CD4-positive, alpha-beta T cell treated with Interleukin-6 for 4 hours (primary cell): ENCODE measurements around the gene ATP11B.

Experiments
- DNase-seq: peaks from one replicate; pipeline ENCODE4 v3.0.0-alpha.2; 2020; ENCODE audit warnings: mixed read lengths

ATP11B gene

DNA sequence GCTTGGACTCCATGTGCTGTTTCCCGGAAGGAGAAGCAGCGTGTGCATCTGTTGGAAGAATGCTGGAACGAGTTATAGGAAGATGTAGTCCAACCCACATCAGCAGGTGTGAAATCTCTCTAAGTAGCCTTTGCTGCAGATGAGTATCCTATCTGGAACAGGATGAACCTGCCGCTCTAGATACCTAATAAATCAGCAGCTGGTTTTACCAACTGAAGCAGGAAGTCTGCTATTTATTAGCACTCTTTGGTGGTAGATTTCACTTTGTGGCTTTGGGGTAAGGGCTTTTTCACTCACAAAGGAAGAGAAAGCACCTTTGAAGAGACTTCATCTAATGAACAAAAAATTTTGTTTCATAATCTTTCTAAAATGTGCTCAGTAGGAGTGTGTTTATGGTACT is 120.6 kb downstream of the ATP11B start:
- peak; percentile 5 for DNase-seq

DNA sequence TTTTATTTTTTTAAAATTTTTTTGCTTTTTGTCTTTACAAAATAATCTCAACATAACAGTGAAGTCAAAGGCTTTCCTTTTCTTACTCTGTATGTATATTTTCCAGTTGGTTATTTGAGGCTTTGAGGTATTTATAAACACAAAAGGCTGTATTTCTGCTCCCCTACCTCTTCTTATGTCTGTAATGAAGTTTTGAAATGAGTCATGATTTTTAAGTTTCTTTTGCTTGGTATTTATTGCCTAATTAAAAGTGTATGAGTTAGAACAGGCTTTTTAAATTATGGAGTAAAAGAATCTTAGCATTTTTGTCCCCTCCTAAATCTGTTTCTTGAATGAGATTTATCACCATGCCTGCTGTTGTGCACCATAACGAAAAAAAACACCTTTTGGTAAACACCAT is 121.0 kb downstream of the ATP11B start:
- DNase-seq = no peak

DNA sequence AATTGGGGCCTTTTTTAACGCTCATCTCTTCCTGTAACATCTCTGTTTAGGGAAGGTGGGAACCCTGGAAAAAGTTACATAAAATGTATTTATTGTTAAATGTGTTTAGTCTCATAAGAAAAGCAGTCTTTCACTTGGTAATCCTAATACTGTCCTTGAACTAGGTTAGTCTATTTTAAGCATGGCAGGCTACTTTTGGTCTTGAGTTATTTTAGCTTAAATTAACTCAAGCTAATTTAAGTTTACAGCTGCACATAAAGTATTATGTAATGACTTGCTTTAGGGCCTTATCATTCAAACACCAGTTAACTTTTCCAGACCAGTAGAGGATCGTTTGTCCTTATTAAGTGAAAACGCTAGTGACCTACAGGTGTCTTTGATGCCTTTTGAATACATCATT is 123.8 kb downstream of the ATP11B start:
- no peak for DNase-seq

DNA sequence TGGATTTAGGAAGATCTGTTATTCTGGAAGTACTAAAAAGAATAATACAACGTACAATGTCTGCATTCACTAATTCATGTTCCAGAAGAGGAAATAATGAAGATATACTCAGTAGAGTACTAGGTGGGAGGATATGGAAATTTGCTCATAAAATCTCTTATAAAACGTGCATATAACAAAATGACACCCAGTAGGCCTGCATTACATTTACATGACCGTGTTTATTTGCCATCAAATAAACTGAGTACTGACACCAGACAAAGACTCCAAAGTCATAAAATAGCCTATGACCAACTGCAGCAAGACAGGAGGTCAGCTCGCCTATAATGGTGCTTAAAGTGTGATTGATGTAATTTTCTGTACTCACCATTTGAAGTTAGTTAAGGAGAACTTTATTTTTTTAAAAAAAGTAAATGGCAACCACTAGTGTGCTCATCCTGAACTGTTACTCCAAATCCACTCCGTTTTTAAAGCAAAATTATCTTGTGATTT is 126.6 kb downstream of the ATP11B start:
- DNase-seq = no peak

DNA sequence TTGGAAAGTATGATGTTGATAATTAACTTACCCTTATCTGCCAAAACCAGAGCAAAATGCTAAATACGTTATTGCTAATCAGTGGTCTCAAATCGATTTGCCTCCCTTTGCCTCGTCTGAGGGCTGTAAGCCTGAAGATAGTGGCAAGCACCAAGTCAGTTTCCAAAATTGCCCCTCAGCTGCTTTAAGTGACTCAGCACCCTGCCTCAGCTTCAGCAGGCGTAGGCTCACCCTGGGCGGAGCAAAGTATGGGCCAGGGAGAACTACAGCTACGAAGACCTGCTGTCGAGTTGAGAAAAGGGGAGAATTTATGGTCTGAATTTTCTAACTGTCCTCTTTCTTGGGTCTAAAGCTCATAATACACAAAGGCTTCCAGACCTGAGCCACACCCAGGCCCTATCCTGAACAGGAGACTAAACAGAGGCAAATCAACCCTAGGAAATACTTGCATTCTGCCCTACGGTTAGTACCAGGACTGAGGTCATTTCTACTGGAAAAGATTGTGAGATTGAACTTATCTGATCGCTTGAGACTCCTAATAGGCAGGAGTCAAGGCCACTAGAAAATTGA is 127.3 kb downstream of the ATP11B start:
- no peak for DNase-seq

DNA sequence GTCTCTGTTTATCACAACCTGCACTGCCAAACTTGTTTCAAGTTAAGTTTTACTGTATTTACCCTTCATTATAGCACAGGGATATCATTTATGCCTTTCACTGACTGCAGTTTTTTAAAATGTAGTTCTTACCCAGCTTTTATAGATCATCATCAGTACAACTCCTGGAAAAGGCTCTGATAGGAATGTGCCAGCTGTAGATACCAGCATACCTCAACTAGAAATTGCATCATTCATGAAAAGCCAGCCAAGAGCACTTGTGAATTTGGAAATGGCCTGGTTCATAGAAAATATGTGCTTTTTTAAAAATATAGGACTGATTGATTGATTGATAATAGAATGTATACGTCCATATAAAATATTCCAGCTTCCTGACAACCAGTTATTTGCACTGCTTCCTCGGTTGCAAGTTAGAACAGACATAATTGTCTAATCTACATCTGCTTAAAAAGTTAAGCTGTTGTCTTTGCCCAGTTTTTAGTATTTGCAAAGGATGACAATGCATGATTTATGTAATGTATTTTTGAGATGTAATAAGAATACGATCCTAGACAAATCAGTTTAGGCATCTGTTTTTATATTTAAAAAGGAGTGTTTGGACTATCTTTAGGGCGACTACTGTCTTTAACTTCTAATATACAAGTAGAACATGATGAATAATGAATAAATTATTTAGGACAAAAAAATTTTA is 128.5 kb downstream of the ATP11B start:
- DNase-seq = no peak

DNA sequence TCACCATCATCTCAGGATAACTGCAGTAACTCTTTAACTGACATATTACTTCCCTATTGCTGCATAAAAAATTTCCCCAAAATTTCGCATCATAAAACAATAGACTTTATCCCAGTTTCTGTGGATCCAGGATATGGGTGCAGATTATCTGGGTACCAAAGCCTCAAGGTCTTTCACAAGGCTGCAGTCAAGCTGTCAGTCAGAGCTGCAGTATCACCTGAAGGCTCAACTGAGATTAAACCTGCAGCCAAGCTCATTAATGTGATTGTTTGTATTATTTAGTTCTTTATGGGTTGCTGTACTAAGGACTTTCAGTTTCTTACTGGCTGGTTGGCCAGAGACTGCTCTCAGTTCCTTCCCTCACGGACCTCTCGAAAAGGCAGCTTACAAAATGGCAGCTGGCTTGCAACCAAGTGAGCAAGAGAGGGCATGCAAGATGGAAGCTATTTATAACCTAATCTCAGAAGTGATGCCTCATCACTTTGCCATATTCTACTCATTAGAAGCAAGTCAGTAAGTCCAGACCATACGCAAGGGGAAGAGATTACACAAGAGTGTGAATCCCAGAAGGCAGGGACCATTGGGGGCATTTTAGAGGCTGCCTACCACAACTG is 132.1 kb downstream of the ATP11B start:
- no peak for DNase-seq

DNA sequence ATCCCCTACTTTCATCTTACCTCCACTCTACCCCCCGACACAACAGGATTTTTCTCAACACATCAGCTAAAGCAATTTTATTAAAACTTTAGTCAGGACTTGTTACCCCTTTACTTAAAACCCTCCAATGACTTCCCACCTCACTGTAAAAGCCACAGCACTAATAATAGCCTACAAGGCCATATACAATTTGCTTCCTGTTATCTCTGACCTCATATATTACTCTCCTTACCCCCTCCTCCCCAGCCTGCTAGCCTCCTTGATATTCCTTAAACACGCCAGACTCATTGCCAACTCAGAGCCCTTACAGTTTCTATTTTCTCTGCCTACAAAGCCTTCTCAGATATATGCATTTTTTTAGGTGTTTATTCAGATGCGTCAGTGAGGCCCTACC is 132.6 kb downstream of the ATP11B start:
- no peak for DNase-seq

DNA sequence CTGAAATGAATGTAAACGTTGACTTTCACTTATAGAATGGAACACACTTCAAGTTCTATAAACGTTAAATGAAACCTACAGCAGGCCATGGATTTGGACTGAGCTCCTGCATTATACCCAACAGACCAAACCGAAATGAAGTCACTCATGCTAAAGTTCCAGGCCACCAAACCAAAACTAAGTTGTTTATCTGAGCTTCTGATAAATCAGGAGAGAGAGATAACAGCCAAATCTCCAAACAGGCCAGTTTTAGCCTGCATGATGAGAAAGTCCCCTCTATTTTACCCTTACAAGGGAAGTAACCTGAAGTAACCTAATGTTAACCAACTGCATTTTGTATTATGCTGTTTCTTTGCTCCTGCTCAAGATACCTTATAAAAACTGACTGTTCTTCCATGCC is 142.5 kb downstream of the ATP11B start:
- no peak for DNase-seq

DNA sequence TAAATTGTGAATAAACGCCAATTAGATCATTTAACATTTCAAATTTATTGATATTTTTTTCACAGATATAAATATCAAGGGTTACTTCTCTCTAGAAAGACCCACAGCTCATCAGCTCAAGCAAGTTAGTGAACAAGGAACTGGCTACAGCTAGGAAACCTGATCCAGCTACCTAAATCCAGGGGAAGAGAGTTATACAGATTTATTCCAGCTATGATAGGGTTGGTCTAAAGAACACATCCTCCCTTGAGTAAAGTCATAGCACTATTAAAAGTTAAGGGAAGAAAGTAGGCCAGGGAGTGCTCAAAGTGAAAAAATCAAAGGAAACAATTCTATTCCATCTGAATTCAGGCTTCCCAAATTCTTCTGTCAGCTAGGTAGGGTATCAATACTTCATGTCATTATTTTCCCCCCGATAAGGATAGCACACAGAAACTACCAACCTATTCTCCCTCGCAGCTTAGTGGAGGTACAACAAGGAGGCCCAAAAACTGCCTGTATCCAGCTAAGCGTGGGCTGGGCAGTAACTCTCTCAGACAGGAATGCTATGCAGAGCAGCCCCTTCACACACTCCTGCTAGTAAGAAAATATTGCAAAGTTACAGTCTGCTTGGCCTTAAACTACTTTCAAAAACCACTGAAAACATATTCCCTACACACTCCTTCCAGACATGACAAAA is 143.1 kb downstream of the ATP11B start:
- no peak for DNase-seq

DNA sequence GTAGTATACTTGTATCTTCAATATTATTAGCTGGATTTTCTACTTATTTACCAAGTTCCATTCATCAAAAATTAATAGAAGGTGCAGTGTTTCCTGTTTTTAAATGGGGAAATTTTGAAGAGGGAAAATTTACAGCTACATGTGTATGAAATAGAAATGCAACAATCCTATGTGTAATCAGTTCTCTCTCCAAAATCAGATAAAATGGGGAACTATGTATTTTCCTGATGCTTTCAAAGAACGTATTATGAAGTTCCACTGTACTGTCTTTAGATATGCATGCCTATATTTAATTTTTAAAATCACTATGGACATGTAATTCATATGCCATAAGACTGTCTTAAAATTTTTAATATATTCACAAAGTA is 143.6 kb downstream of the ATP11B start:
- DNase-seq = no peak

DNA sequence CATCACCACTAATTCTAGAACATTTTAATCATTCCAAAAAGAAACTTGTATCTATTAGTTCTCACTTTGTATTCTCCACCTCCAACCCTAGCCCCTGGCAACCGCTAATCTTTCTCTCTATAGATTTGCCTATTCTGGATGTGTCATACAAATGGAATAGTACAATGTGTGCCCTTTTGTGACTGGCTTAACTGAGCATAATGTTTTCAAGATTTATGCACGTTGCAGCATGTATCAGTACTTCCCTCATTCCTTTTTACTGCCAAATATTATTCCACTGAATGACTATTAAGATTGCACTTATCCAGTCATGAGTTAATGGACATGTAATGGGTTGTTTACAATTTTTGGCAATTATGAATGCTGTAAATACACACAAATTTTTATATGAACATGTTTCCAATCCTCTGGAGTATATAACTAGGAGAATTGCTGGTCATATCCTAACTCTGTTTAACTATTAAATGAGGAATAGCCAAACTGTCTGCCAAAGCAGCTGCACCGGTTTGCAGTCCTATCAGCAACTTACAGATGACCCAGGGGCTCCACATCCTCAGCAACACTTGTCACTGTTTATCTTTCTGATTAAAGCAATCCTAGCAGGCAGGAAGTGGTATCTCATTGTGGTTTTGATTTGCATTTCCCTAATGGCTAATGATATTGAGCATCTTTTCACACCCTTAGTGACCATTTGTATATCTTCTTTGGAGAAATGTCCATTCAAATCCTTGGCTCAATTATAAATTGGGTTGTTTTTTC is 144.2 kb downstream of the ATP11B start:
- DNase-seq = peak; percentile 5

DNA sequence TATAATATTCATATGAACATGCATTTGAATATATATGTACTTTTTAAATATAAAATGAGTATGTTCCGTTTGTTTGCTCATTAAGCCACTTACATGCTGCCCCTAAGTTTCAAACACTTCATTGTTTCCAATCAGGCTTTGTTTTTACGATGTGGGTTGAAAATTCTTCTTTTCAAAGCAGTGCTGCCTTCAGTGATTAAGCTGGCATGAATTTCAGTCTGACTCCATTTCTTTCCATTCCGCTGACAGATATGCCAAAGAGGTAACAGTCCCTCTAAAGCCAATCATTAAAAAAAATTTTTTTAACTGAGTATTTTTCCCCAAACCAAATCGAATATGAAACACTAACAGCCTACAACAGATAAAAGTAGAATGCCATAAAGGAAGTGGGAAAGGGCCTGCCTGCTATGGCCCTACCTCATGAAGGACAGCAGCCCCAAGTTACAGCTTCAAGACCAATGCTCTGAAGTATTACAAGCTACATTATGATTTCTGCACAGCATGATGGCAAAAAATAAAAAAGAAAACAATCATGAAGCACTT is 147.0 kb downstream of the ATP11B start:
- DNase-seq = no peak

DNA sequence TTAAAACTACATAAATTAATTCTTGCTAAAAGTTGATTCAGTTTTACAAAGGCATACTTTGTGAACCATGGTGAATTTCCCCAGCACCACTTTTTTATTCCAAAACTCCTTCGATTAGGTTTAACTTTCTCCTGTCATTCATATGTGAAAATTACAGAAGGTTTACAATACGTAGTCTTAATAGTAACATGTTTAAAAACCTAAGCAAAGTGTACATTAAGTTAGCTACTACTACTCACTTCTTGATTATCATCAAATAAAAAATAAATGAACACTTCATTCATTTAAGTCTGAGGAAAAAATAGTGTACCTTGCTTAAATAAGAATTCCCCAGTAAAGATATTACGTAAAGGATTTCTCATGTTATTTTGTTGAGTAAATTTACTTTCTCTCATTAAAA is 148.4 kb downstream of the ATP11B start:
- DNase-seq = no peak

DNA sequence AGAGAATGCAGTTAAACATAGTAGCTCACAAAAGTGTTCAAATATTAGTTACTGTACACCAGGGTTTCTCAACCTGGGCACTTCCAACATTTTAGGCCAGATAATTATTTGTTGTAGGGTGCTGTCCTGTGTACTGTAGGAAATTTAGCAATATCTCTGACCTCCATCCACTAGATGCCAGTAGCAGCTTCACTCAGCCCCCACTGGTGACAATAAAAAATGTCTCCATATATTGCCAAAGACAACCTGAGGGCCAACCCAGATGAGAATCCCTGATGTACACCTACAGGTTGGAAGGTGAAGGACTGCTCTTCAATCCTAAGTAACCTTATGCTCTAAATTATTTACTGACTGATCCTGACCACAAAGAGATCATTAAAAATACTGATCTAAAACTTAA is 154.6 kb downstream of the ATP11B start:
- DNase-seq = no peak

DNA sequence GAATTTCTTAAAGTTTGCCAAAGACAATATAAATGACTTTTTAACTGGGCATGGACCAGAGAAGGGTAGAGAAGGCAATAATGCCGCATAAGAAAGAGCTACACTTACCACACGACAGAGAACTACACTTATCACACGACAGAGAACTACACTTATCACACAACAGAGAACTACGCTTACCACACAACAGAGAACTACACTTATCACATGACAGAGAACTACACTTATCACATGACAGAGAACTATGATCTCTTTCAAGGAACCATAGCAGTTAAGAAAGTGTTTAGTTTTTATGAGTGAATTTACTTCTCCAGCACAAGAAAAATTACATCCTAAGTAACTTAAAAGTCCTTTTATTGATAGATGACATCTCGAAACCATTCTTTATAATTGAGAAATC is 155.0 kb downstream of the ATP11B start:
- DNase-seq = no peak

DNA sequence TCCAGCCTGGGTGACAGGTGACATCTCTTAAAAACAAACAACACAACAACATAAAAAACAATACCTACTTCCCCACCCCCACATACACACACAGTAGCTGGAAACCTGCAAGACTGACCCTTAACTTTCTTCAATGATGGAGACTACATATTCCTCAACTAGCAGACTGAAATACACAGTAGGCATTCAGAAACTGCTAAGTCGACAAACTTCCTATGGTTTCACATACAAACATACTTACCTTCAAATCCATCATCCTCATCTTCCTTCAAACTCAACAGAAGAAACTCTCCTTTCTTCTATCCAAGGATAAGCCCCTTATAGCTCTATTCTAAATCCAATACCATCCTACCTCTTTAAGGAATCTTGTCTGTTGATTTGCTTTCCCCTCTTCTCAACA is 156.4 kb downstream of the ATP11B start:
- DNase-seq = no peak

DNA sequence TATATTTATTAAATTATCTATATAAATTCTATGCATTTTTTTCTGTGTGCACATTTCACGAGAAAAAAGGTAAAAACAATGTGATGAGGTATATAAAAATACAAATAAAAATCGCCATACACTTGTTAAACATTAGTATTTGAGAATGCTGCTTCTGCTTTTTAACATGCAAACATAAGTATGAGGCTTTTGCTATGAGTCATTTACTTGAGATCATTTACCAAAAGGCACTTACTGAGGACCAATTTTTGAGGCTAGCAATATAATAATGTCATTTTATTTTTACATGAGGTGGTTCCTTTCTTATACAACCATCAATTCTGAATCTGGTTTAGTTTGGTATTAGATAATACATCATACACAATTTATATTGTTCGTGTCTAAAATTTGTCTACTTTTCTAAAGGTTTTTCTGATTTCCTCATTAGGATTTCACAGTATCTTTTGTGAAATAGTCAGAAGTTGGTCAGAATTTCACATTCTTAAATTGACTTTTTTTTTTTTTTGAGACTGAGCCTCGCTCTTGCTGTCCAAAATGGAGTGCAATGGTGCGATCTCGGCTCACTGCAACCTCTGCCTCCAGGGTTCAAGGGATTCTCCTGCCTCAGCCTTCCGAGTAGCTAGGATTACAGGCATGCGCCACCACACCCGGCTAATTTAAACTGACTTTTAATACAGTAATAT is 161.4 kb downstream of the ATP11B start:
- DNase-seq = no peak

DNA sequence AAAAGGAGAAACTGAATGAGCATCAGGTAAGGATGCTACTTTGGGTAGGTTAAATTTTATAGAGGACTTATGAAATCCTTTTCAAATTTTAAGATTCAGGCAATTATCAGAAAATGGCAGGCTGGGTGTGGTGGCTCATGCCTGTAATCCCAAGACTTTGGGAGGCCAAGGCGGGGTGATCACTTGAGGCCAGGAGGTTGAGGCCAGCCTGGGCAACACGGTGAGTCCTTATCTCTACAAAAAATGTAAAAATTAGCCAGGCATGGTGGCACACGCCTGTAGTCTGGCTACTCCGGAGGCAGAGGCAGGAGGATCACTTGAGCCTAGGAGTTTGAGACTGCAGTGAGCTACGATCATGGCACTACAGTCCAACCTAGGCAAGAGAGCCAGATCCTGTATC is 163.9 kb downstream of the ATP11B start:
- DNase-seq = no peak

DNA sequence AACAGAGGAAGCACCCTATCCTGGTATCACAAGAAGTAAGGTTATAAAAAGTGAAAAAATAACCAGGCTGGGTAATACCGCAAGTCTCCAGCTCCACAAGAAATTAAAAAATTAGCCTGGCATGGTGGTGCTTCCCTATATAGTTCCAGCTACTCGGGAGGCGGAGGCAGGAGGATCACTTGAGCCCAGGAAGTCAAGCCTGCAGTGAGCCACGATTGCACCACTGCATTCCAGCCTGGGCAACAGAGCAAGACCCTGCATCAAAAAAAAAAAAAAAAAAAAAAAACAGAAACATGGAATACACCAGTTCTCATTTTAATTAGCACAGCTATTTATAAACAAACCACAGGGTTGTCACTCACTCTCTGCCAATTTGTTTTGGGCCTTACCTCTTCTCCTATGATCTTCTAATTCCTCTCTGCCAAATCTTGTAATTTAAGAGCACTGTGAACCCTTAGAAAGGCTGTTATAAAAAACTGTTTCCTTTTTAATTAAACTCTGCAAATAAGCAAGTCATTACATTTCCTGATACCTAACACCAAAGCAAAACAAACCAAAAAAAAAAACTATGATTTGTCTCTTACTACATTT is 164.5 kb downstream of the ATP11B start:
- no peak for DNase-seq

DNA sequence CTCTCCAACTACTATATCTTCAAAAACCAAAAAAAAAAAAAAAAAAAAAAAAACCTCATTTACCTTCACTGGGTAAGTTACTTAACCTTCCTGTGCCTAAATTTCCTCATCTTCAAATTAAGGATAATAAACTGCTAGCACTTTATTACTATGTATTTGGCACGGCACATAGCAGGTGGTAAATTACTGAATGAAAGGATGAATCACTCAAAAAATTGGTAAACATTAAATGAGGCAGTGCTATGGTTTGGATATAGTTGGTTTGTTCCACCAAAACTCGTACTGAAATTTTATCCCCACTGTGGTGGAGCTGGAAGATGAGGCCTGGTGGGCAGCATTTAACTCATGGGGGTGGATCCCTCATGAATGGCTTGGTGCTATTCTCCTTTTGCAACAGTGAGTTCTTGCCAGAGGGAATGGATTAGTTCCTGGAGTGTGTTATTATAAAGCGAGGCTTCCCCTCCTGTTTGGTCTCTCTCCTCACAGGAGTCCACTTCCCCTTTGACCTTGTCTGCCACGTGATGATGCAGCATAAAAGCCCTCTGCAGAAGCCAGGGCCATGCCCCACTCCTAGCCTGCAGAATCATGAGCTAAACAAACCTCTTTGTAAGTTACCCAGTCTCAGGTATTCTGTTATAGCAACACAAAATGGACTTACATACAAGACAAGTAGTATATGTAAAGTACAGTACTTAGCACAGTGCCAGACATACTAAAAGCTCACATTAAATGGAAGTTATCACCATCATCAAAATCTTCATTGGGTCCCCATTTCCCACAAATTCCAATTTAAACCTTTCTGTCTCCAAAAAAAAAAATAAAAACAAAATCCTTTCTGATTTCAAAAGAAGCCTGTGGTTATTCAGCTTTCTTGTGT is 166.4 kb downstream of the ATP11B start:
- DNase-seq = no peak
